ENCODE data around the gene EPS8L3. TPM values are rescaled to one million over a fixed set of nuclear protein-coding genes. Genes with fewer than 3 reads are reported as not detected.
A peak's percentile ranks its signal among the peaks of the same experiment; 100 is the strongest.
"Not testable (repeated sequence)": the region's sequence is repeated elsewhere in the genome, so short reads cannot be mapped to it uniquely, and the experiment has no call there.

Gene EPS8L3
- total and polyA plus RNA-seq, 2 donors (not counting 3 experiments of a cell fraction or from before 2014, with no cell fraction given), result not detected

DNA sequence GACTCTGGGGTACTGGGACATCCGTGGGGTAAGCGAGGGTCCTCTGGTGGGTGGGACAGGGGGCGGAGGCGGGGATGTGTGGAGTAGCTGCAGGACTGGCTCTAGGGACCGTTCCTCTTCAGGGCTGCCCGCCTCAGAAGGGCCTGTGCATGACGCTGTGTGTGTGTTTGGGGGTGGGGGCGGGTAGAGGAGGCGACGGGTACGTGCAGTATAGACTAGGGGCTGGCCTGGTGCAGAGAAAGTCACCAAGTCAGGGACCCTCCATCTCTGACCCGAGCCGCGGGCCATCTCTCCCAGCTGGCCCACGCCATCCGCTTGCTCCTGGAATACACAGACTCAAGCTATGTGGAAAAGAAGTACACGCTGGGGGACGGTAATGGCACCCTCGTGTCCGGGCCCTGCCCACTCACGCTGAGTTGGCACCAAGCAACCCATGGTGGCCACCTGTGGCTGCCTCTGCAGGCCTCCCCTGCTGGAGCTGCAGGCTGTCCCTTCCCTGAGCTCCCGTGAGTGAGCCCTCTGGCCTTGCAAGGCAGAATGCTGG lies 51.3 kb downstream of the EPS8L3 start:
- TF ChIP-seq, protein P1, sequence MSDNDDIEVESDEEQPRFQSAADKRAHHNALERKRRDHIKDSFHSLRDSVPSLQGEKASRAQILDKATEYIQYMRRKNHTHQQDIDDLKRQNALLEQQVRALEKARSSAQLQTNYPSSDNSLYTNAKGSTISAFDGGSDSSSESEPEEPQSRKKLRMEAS (IDR thresholded peaks at IDR 0.05; ENCODE audit: insufficient read depth, insufficient read length), result no peak
- TF ChIP-seq JUN (IDR thresholded peaks at IDR 0.05; ENCODE audit: borderline replicate concordance, insufficient read depth, insufficient read length, low read depth), result no peak
- Histone ChIP-seq H3K4me3 (replicated peaks in 1 of 3; ENCODE audit: insufficient read depth in 1 of 3, low read depth in 1 of 3, low read length in 3 of 3) (no peak overlapping the region), H4K20me1 (replicated peaks; ENCODE audit: control insufficient read depth, extremely low read depth, insufficient read depth, low read length) (no peaks in the 10 kb centered on the region), H3K9ac (replicated peaks; ENCODE audit: extremely low read depth, insufficient read depth, low read length) (no peak overlapping the region), H3K4me2 (ENCODE audit: insufficient read depth, low read length) (no peak overlapping the region), H3K27me3 (ENCODE audit: control insufficient read depth in 2 of 2, insufficient read depth in 2 of 2, low read length in 2 of 2) (no peaks in the 10 kb centered on the region), H2AFZ (ENCODE audit: low read depth, low read length) (no peak overlapping the region), H3K9me1 (replicated peaks; ENCODE audit: control insufficient read depth, extremely low read depth, insufficient read depth, low read length) (no peaks in the 10 kb centered on the region), H3K79me2 (ENCODE audit: control insufficient read depth, insufficient read depth, low read length) (no peaks in the 10 kb centered on the region), H3K4me1 (ENCODE audit: control insufficient read depth, extremely low read depth, insufficient read depth, low read length) (no peaks in the 10 kb centered on the region), H3K27ac (ENCODE audit: insufficient read depth, low read depth, low read length) (no peak overlapping the region), H3K9me3 (replicated peaks; ENCODE audit: control insufficient read depth, insufficient read depth, low read length) (no peaks in the 10 kb centered on the region), H3K36me3 (ENCODE audit: control insufficient read depth in 2 of 2, extremely low read depth in 1 of 2, insufficient read depth in 2 of 2, low read length in 2 of 2) (no peaks in the 10 kb centered on the region)
- intact Hi-C loops (cut with micrococcal nuclease), result no loop called here
- POLR2A ChIA-PET, result no interaction called here
- dilution Hi-C loops (cut with MboI; ENCODE audit: extremely low pct_ligation_motif_present, low sequenced_read_pairs), result no loop called here
- BruUV-seq (replicated peaks), result no TSS peak
- CTCF ChIA-PET, result no interaction called here
- DNase-seq (ENCODE audit: low read depth, low spot score) (no peak), FAIRE-seq (no peak)

GRCh38 chr1:109711593-109712320 lies 52.0 kb downstream of the EPS8L3 start, which contains the start of gene GSTM5:
TSS of gene GSTM5 (plus strand) at chr1:109712251. CDS start at chr1:109712313, 62 bp downstream.
- H3K9ac ChIP-seq (replicated peaks; ENCODE audit: extremely low read depth, insufficient read depth, low read length); H4K20me1 ChIP-seq (replicated peaks; ENCODE audit: control insufficient read depth, extremely low read depth, insufficient read depth, low read length); H3K9me1 ChIP-seq (replicated peaks; ENCODE audit: control insufficient read depth, extremely low read depth, insufficient read depth, low read length); dilution Hi-C loops (cut with MboI; ENCODE audit: extremely low pct_ligation_motif_present, low sequenced_read_pairs); CTCF ChIA-PET; intact Hi-C loops (cut with micrococcal nuclease); H3K36me3 ChIP-seq (ENCODE audit: control insufficient read depth in 2 of 2, extremely low read depth in 1 of 2, insufficient read depth in 2 of 2, low read length in 2 of 2); H3K79me2 ChIP-seq (ENCODE audit: control insufficient read depth, insufficient read depth, low read length); H3K27me3 ChIP-seq (ENCODE audit: control insufficient read depth in 2 of 2, insufficient read depth in 2 of 2, low read length in 2 of 2); H3K27ac ChIP-seq (ENCODE audit: insufficient read depth, low read depth, low read length); H3K4me2 ChIP-seq (ENCODE audit: insufficient read depth, low read length); FAIRE-seq; H3K4me1 ChIP-seq (ENCODE audit: control insufficient read depth, extremely low read depth, insufficient read depth, low read length); POLR2A ChIA-PET; H3K9me3 ChIP-seq (replicated peaks; ENCODE audit: control insufficient read depth, insufficient read depth, low read length); H2AFZ ChIP-seq (ENCODE audit: low read depth, low read length); H3K4me3 ChIP-seq (replicated peaks in 1 of 3; ENCODE audit: insufficient read depth in 1 of 3, low read depth in 1 of 3, low read length in 3 of 3); BruUV-seq (replicated peaks): not testable (repeated sequence)
- DNase-seq (ENCODE audit: low read depth, low spot score), result peak; percentile 0

GRCh38 chr1:109709822-109710221 lies 53.9 kb downstream of the EPS8L3 start:
- POLR2A ChIA-PET; H3K27ac ChIP-seq (ENCODE audit: insufficient read depth, low read depth, low read length); FAIRE-seq; intact Hi-C loops (cut with micrococcal nuclease); H3K4me2 ChIP-seq (ENCODE audit: insufficient read depth, low read length); dilution Hi-C loops (cut with MboI; ENCODE audit: extremely low pct_ligation_motif_present, low sequenced_read_pairs); H2AFZ ChIP-seq (ENCODE audit: low read depth, low read length); H3K36me3 ChIP-seq (ENCODE audit: control insufficient read depth in 2 of 2, extremely low read depth in 1 of 2, insufficient read depth in 2 of 2, low read length in 2 of 2); H4K20me1 ChIP-seq (replicated peaks; ENCODE audit: control insufficient read depth, extremely low read depth, insufficient read depth, low read length); DNase-seq (ENCODE audit: low read depth, low spot score); H3K79me2 ChIP-seq (ENCODE audit: control insufficient read depth, insufficient read depth, low read length); H3K9ac ChIP-seq (replicated peaks; ENCODE audit: extremely low read depth, insufficient read depth, low read length); H3K4me1 ChIP-seq (ENCODE audit: control insufficient read depth, extremely low read depth, insufficient read depth, low read length); H3K27me3 ChIP-seq (ENCODE audit: control insufficient read depth in 2 of 2, insufficient read depth in 2 of 2, low read length in 2 of 2); H3K9me3 ChIP-seq (replicated peaks; ENCODE audit: control insufficient read depth, insufficient read depth, low read length); CTCF ChIA-PET; BruUV-seq (replicated peaks); H3K4me3 ChIP-seq (replicated peaks in 1 of 3; ENCODE audit: insufficient read depth in 1 of 3, low read depth in 1 of 3, low read length in 3 of 3); H3K9me1 ChIP-seq (replicated peaks; ENCODE audit: control insufficient read depth, extremely low read depth, insufficient read depth, low read length): not testable (repeated sequence)

DNA sequence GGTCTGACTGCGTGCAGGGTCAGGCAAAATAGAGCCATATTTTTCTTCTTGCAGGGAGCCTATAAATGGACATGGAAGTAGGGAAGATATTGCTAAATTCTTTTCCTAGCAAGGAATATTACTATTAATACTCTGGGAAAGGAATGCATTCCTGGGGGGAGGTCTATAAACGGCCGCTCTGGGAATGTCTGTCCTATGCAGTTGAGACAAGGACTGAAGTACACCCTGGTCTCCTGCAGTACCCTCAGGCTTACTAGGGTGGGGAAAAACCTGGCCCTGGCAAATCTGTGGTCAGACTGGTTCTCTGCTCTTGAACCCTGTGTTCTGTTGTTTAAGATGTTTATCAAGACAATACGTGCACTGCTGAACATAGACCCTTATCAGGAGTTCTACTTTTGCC lies 54.8 kb downstream of the EPS8L3 start:
- H3K4me2 ChIP-seq (ENCODE audit: insufficient read depth, low read length); H3K9me1 ChIP-seq (replicated peaks; ENCODE audit: control insufficient read depth, extremely low read depth, insufficient read depth, low read length); H3K27ac ChIP-seq (ENCODE audit: insufficient read depth, low read depth, low read length); POLR2A ChIA-PET; intact Hi-C loops (cut with micrococcal nuclease); H3K79me2 ChIP-seq (ENCODE audit: control insufficient read depth, insufficient read depth, low read length); H4K20me1 ChIP-seq (replicated peaks; ENCODE audit: control insufficient read depth, extremely low read depth, insufficient read depth, low read length); H3K9ac ChIP-seq (replicated peaks; ENCODE audit: extremely low read depth, insufficient read depth, low read length); H2AFZ ChIP-seq (ENCODE audit: low read depth, low read length); H3K9me3 ChIP-seq (replicated peaks; ENCODE audit: control insufficient read depth, insufficient read depth, low read length); CTCF ChIA-PET; H3K4me1 ChIP-seq (ENCODE audit: control insufficient read depth, extremely low read depth, insufficient read depth, low read length); DNase-seq (ENCODE audit: low read depth, low spot score); dilution Hi-C loops (cut with MboI; ENCODE audit: extremely low pct_ligation_motif_present, low sequenced_read_pairs); H3K4me3 ChIP-seq (replicated peaks in 1 of 3; ENCODE audit: insufficient read depth in 1 of 3, low read depth in 1 of 3, low read length in 3 of 3); FAIRE-seq; H3K27me3 ChIP-seq (ENCODE audit: control insufficient read depth in 2 of 2, insufficient read depth in 2 of 2, low read length in 2 of 2); BruUV-seq (replicated peaks); H3K36me3 ChIP-seq (ENCODE audit: control insufficient read depth in 2 of 2, extremely low read depth in 1 of 2, insufficient read depth in 2 of 2, low read length in 2 of 2): not testable (repeated sequence)

Data from endothelial cell of umbilical vein (primary cell).